SK-N-SH treated with all-trans-retinoic acid at 6 μM for 48 hours (cell line): ENCODE data around the gene GPR61.

Experiments used
- ATAC-seq: fragments of 200-7000 bp; cut with Tn5 transposase; 3 replicates; pipeline ENCODE4 v1.9.1; 2020; ENCODE audit warnings: mild to moderate bottlenecking, moderate library complexity
- ARNTL ChIP-seq: fragments of 450-650 bp; formaldehyde crosslinking; IDR thresholded peaks from 2 replicates; pipeline ENCODE4 v1.5.0; 2020; ENCODE audit warnings: low read depth, mild to moderate bottlenecking, moderate library complexity, borderline replicate concordance
- BACH2 ChIP-seq: fragments of 250-450 bp; sonication (Bioruptor Pico); IDR thresholded peaks from 2 replicates; pipeline ENCODE4 v1.9.0; 2021; ENCODE audit warnings: mild to moderate bottlenecking, borderline replicate concordance
- CREB5 ChIP-seq: fragments of 250-450 bp; sonication (Bioruptor Pico); IDR thresholded peaks from 2 replicates; pipeline ENCODE4 v1.5.1; 2020; ENCODE audit warnings: low read depth, mild to moderate bottlenecking, moderate library complexity
- CSDC2 ChIP-seq: fragments of 250-450 bp; sonication (Bioruptor Pico); IDR thresholded peaks from 2 replicates; pipeline ENCODE4 v1.5.0; 2020; ENCODE audit warnings: mild to moderate bottlenecking, moderate library complexity
- ESRRG ChIP-seq: fragments of 250-450 bp; sonication (Bioruptor Pico); IDR thresholded peaks from 2 replicates; pipeline ENCODE4 v1.6.1; 2021; ENCODE audit warnings: mild to moderate bottlenecking
- OSR1 ChIP-seq: fragments of 250-450 bp; sonication (Bioruptor Pico); IDR thresholded peaks from 2 replicates; pipeline ENCODE4 v1.8.0; 2022; ENCODE audit warnings: moderate library complexity, mild to moderate bottlenecking, inconsistent platforms
- POU6F1 ChIP-seq: fragments of 250-450 bp; sonication (Bioruptor Pico); IDR thresholded peaks from 2 replicates; pipeline ENCODE4 v1.8.0; 2021; ENCODE audit warnings: low read depth, mild to moderate bottlenecking, moderate library complexity, borderline replicate concordance
- PPARA ChIP-seq: fragments of 250-450 bp; sonication (Bioruptor Pico); IDR thresholded peaks from 2 replicates; pipeline ENCODE4 v1.5.0; 2020; ENCODE audit warnings: mild to moderate bottlenecking, borderline replicate concordance
- SNAI2 ChIP-seq: fragments of 250-450 bp; sonication (Bioruptor Pico); IDR thresholded peaks from 2 replicates; pipeline ENCODE4 v1.5.0; 2020; ENCODE audit warnings: mild to moderate bottlenecking, moderate library complexity
- TOX ChIP-seq: fragments of 250-450 bp; sonication (Bioruptor Pico); IDR thresholded peaks from 2 replicates; pipeline ENCODE4 v1.8.0; 2021; ENCODE audit warnings: mild to moderate bottlenecking, moderate library complexity, borderline replicate concordance
- ZC3H10 ChIP-seq: fragments of 250-450 bp; sonication (Bioruptor Pico); IDR thresholded peaks from 2 replicates; pipeline ENCODE4 v1.5.1; 2021; ENCODE audit warnings: mild to moderate bottlenecking, moderate library complexity
- ZFP3 ChIP-seq: fragments of 250-450 bp; sonication (Bioruptor Pico); IDR thresholded peaks from 2 replicates; pipeline ENCODE4 v1.5.0; 2020; ENCODE audit warnings: mild to moderate bottlenecking, moderate library complexity
- ZNF565 ChIP-seq: fragments of 450-650 bp; formaldehyde crosslinking; conservative IDR thresholded peaks from 2 replicates; pipeline ENCODE4 v1.5.0; 2020; ENCODE audit warnings: low read depth, mild to moderate bottlenecking, moderate library complexity
- ZNF70 ChIP-seq: fragments of 450-650 bp; formaldehyde crosslinking; IDR thresholded peaks from 2 replicates; pipeline ENCODE4 v1.5.0; 2020; ENCODE audit warnings: mild to moderate bottlenecking, moderate library complexity
- ZNF8 ChIP-seq: fragments of 450-650 bp; formaldehyde crosslinking; IDR thresholded peaks from 2 replicates; pipeline ENCODE4 v1.5.0; 2020; ENCODE audit warnings: mild to moderate bottlenecking, moderate library complexity
- TF ChIP-seq, protein P1 (sequence below): fragments of 250-450 bp; sonication (Bioruptor Pico); IDR thresholded peaks from 2 replicates; pipeline ENCODE4 v1.8.0; 2020; ENCODE audit warnings: mild to moderate bottlenecking, moderate library complexity, borderline replicate concordance
- TF ChIP-seq, protein P2 (sequence below): fragments of 250-450 bp; sonication (Bioruptor Pico); IDR thresholded peaks from 2 replicates; pipeline ENCODE4 v1.5.1; 2021; ENCODE audit warnings: mild to moderate bottlenecking, moderate library complexity
- TF ChIP-seq, protein P3 (sequence below): fragments of 250-450 bp; sonication (Bioruptor Pico); IDR thresholded peaks from 2 replicates; pipeline ENCODE4 v1.5.0; 2020; ENCODE audit warnings: mild to moderate bottlenecking, moderate library complexity

GPR61 gene

GRCh38 chr1:109531380-109531779 is 8.3 kb upstream of the GPR61 start (continued):
- no peak for TF ChIP-seq ZNF565 (CRISPR knock-in tag)
- no peak for TF ChIP-seq CREB5

DNA sequence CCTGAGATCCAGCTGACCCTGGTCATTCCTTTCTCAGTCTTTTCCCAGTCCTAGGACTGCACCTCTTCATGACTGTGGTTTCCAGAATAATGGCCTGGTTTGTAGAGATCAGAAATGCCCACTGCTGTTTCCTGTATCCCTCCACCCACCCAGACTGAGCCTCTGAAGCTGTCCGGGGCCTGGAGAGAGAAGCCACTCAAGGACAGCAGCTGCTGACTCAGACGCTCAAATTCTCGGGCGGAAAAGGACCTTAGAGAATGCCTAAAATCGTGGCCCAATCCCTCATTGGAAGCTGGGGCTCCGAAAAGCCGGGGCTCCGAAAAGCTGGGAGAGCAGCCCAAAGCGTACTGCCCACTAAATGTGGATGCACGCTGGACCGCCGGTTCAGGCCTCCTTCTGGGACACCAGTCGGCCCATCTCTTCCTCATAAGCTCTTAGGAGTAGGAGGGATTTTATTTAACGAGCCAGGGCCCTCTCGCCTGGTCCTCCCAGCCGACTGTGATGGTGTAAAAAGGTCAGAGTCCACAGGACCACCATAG is 7.8 kb upstream of the GPR61 start:
- no peak for ATAC-seq
- TF ChIP-seq ZNF8 (CRISPR knock-in tag) (no peak), ARNTL (no peak), ESRRG (no peak), PPARA (CRISPR knock-in tag) (no peak), TOX (no peak), SNAI2 (CRISPR knock-in tag) (no peak), ZNF565 (CRISPR knock-in tag) (no peak), ZNF70 (no peak), CSDC2 (no peak), POU6F1 (CRISPR knock-in tag) (no peak), CREB5 (no peak), ZFP3 (CRISPR knock-in tag) (no peak), BACH2 (CRISPR knock-in tag) (no peak), ZC3H10 (CRISPR knock-in tag) (no peak), OSR1 (CRISPR knock-in tag) (no peak)
- TF ChIP-seq, protein P1, sequence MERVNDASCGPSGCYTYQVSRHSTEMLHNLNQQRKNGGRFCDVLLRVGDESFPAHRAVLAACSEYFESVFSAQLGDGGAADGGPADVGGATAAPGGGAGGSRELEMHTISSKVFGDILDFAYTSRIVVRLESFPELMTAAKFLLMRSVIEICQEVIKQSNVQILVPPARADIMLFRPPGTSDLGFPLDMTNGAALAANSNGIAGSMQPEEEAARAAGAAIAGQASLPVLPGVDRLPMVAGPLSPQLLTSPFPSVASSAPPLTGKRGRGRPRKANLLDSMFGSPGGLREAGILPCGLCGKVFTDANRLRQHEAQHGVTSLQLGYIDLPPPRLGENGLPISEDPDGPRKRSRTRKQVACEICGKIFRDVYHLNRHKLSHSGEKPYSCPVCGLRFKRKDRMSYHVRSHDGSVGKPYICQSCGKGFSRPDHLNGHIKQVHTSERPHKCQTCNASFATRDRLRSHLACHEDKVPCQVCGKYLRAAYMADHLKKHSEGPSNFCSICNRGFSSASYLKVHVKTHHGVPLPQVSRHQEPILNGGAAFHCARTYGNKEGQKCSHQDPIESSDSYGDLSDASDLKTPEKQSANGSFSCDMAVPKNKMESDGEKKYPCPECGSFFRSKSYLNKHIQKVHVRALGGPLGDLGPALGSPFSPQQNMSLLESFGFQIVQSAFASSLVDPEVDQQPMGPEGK (CRISPR knock-in tag): no peak
- TF ChIP-seq, protein P2, sequence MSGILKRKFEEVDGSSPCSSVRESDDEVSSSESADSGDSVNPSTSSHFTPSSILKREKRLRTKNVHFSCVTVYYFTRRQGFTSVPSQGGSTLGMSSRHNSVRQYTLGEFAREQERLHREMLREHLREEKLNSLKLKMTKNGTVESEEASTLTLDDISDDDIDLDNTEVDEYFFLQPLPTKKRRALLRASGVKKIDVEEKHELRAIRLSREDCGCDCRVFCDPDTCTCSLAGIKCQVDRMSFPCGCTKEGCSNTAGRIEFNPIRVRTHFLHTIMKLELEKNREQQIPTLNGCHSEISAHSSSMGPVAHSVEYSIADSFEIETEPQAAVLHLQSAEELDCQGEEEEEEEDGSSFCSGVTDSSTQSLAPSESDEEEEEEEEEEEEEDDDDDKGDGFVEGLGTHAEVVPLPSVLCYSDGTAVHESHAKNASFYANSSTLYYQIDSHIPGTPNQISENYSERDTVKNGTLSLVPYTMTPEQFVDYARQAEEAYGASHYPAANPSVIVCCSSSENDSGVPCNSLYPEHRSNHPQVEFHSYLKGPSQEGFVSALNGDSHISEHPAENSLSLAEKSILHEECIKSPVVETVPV (CRISPR knock-in tag): no peak
- TF ChIP-seq, protein P3, sequence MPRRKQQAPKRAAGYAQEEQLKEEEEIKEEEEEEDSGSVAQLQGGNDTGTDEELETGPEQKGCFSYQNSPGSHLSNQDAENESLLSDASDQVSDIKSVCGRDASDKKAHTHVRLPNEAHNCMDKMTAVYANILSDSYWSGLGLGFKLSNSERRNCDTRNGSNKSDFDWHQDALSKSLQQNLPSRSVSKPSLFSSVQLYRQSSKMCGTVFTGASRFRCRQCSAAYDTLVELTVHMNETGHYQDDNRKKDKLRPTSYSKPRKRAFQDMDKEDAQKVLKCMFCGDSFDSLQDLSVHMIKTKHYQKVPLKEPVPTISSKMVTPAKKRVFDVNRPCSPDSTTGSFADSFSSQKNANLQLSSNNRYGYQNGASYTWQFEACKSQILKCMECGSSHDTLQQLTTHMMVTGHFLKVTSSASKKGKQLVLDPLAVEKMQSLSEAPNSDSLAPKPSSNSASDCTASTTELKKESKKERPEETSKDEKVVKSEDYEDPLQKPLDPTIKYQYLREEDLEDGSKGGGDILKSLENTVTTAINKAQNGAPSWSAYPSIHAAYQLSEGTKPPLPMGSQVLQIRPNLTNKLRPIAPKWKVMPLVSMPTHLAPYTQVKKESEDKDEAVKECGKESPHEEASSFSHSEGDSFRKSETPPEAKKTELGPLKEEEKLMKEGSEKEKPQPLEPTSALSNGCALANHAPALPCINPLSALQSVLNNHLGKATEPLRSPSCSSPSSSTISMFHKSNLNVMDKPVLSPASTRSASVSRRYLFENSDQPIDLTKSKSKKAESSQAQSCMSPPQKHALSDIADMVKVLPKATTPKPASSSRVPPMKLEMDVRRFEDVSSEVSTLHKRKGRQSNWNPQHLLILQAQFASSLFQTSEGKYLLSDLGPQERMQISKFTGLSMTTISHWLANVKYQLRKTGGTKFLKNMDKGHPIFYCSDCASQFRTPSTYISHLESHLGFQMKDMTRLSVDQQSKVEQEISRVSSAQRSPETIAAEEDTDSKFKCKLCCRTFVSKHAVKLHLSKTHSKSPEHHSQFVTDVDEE (CRISPR knock-in tag): no peak

GRCh38 chr1:109532365-109533136 is 7.1 kb upstream of the GPR61 start:
- ATAC-seq: peak; percentile 93
- no peak for TF ChIP-seq ARNTL
- no peak for TF ChIP-seq OSR1 (CRISPR knock-in tag)
- no peak for TF ChIP-seq CREB5
- TF ChIP-seq TOX: no peak
- no peak for TF ChIP-seq ZNF70
- TF ChIP-seq ESRRG: no peak
